HL-60 (cell line): ENCODE data around the gene SCAMP3.

Experiments
- GABPA ChIP-seq: IDR thresholded peaks from 2 replicates; pipeline ENCODE4 v1.6.1; 2012; ENCODE audit warnings: low read depth
- POLR2AphosphoS5 ChIP-seq: IDR thresholded peaks from 2 replicates; pipeline ENCODE4 v1.6.1; 2012; ENCODE audit warnings: low read depth
- TF ChIP-seq, protein P1 (sequence below): IDR thresholded peaks from one replicate; pipeline ENCODE4 v1.5.1; 2011; ENCODE audit warnings: low read length, control low read depth, inconsistent platforms; ENCODE audit not compliant: insufficient read depth

DNA sequence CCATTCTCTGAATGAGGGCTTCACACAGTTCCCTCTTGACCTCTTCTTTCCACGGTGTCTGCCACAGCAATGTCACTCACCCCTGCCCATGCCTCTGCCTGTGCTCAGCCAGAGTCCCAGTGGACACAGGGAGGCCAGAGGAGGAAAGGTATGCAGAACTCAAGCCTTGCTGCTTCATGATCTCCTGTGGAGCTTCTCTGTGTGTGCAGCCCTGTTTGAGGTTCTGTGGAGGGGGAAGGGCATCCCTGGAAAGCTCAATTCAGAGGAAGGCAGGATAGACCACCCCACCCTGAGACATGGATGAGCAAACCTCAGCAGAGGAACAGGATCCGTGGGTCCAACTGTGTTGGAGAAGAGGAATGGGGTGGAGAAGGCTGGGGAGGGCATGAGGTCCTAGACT, 17.1 kb upstream of the SCAMP3 start:
- TF ChIP-seq, protein P1, sequence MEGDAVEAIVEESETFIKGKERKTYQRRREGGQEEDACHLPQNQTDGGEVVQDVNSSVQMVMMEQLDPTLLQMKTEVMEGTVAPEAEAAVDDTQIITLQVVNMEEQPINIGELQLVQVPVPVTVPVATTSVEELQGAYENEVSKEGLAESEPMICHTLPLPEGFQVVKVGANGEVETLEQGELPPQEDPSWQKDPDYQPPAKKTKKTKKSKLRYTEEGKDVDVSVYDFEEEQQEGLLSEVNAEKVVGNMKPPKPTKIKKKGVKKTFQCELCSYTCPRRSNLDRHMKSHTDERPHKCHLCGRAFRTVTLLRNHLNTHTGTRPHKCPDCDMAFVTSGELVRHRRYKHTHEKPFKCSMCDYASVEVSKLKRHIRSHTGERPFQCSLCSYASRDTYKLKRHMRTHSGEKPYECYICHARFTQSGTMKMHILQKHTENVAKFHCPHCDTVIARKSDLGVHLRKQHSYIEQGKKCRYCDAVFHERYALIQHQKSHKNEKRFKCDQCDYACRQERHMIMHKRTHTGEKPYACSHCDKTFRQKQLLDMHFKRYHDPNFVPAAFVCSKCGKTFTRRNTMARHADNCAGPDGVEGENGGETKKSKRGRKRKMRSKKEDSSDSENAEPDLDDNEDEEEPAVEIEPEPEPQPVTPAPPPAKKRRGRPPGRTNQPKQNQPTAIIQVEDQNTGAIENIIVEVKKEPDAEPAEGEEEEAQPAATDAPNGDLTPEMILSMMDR: no peak
- no peak for TF ChIP-seq POLR2AphosphoS5
- no peak for TF ChIP-seq GABPA
